Glutamatergic neuron (in vitro differentiated cells): ENCODE data around the gene PRPF38A. TPM values are rescaled to one million over a fixed set of nuclear protein-coding genes. Genes with fewer than 3 reads are reported as not detected.

Source experiments
- DNase-seq: peaks from one replicate; pipeline ENCODE4 v3.0.0; 2022
- H3K27ac Mint-ChIP-seq: one replicate; pipeline ENCODE4 v1.8.0; 2020; ENCODE audit warnings: mild to moderate bottlenecking, mixed read lengths, inconsistent platforms; ENCODE audit not compliant: unreplicated experiment
- H3K27me3 Mint-ChIP-seq: one replicate; pipeline ENCODE4 v1.8.0; 2020; ENCODE audit warnings: mild to moderate bottlenecking, moderate library complexity, mixed read lengths, inconsistent platforms; ENCODE audit not compliant: unreplicated experiment
- H3K36me3 Mint-ChIP-seq: one replicate; pipeline ENCODE4 v1.8.0; 2020; ENCODE audit warnings: mild to moderate bottlenecking, mixed read lengths, inconsistent platforms; ENCODE audit not compliant: unreplicated experiment
- H3K4me1 Mint-ChIP-seq: one replicate; pipeline ENCODE4 v1.8.0; 2020; ENCODE audit warnings: mild to moderate bottlenecking, low read depth, mixed read lengths, inconsistent platforms; ENCODE audit not compliant: unreplicated experiment
- H3K4me3 Mint-ChIP-seq: one replicate; pipeline ENCODE4 v1.8.0; 2020; ENCODE audit warnings: mild to moderate bottlenecking, mixed read lengths, inconsistent platforms; ENCODE audit not compliant: unreplicated experiment
- H3K9me3 Mint-ChIP-seq: one replicate; pipeline ENCODE4 v1.8.0; 2020; ENCODE audit warnings: mild to moderate bottlenecking, moderate library complexity, mixed read lengths, inconsistent platforms; ENCODE audit not compliant: unreplicated experiment
- long read RNA-seq: library from polyadenylated mRNA; unstranded; transcript quantifications from one replicate; pipeline ENCODE4 v2.0.0, GENCODE V29; 2020; ENCODE audit not compliant: unreplicated experiment
- total RNA-seq: library from RNA; stranded (reverse); fragmentation: NEBNext Ultra II Directional; extraction: Animal tissue kit (Norgen Biotek cat#: 25700); gene quantifications from one replicate; pipeline ENCODE4 v1.2.1, GENCODE V29; 2021; ENCODE audit not compliant: unreplicated experiment
- TF ChIP-seq, protein P1 (sequence below): fragments of 200-600 bp; sonication (generic); IDR thresholded peaks from one replicate; pipeline ENCODE4 v1.5.0; 2021; ENCODE audit not compliant: partially characterized antibody, unreplicated experiment

Gene PRPF38A, protein sequence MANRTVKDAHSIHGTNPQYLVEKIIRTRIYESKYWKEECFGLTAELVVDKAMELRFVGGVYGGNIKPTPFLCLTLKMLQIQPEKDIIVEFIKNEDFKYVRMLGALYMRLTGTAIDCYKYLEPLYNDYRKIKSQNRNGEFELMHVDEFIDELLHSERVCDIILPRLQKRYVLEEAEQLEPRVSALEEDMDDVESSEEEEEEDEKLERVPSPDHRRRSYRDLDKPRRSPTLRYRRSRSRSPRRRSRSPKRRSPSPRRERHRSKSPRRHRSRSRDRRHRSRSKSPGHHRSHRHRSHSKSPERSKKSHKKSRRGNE
- 41.6 TPM for total RNA-seq
- long read RNA-seq, full-length matches to known transcripts = 30 of 32 reads
- long read RNA-seq, partial matches to known transcripts = 1 of 32 reads
- long read RNA-seq, other reads (novel, unspliced or antisense) = 1 of 32 reads

DNA sequence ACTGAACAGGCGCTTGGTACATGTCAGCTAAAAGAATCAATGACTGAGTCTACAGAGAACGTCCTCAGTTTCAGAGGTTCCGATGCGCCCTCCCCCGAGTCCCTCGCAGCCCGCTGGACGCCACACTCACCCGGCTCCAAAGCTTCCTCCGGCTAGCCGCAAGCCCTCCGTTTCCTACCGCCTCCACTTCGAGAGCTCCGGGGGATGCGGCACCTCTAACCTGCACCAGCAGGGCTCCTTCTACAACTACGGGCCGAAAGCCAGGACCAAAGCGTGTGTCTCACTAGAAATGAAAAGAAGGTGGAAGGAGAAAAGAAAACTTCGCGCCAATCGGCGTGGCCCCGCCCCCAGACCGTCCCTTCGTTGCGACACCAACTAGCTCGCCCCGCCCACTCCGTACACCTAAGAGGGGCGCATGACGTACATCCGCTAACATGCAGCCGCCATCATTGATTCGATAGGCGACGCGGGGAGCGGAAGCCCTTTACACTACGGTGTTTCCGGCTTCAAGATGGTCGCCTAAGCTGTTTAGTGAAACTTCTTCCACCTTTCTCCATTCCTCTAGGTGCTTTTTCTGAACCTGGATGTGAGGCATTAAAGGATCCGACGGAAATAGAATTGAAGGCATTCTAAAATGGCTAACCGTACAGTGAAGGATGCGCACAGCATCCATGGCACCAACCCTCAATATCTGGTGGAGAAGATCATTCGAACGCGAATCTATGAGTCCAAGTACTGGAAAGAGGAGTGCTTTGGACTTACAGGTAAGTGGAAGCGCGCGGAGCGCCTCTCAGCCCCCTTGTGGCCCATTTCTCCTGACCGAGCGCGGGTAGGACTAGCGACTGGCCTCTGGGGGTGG is at the start of gene PRPF38A, which contains the start of gene ORC1:
TSS of gene PRPF38A (plus strand) at position 487 of the 859 bp plus-strand sequence. CDS start at position 635, 148 bp downstream.
TSS of gene ORC1 (minus strand) at position 308 of the 859 bp plus-strand sequence. CDS start 2,200 bp downstream, outside the sequence.
- Mint-ChIP-seq H3K36me3 (no peaks in the 10 kb centered on the region), H3K27me3 (peaks cover 2% of the 10 kb centered on the region), H3K4me3 (peak within 1 kb of the TSS; percentile 100), H3K9me3 (peaks cover 1% of the 10 kb centered on the region), H3K27ac (peak within 1 kb of the TSS; percentile 85), H3K4me1 (peaks cover 5% of the 10 kb centered on the region)
- DNase-seq = peak; percentile 98
- TF ChIP-seq, protein P1, sequence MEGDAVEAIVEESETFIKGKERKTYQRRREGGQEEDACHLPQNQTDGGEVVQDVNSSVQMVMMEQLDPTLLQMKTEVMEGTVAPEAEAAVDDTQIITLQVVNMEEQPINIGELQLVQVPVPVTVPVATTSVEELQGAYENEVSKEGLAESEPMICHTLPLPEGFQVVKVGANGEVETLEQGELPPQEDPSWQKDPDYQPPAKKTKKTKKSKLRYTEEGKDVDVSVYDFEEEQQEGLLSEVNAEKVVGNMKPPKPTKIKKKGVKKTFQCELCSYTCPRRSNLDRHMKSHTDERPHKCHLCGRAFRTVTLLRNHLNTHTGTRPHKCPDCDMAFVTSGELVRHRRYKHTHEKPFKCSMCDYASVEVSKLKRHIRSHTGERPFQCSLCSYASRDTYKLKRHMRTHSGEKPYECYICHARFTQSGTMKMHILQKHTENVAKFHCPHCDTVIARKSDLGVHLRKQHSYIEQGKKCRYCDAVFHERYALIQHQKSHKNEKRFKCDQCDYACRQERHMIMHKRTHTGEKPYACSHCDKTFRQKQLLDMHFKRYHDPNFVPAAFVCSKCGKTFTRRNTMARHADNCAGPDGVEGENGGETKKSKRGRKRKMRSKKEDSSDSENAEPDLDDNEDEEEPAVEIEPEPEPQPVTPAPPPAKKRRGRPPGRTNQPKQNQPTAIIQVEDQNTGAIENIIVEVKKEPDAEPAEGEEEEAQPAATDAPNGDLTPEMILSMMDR = peak; percentile 37

DNA sequence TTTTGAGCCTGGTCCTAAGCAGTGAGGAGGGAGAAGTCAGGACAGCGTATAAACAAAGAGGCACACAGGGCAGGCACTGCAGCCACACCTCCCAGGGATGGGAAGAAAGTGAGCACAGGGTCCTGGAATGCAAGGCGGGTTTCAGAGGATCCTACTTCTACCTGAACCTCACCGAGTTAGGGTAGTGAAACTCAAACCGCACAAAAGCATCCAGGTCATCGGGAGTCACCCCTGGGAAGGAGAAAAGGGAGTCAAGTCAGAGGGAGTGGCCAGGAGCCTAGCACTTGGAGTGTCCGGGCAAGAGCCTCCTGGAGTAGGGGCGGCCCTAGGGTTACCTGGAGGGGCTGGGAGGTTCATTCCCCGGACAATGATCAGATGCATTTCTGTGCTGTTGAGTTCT is 49.0 kb upstream of the PRPF38A start:
- no peak overlapping the region for H3K27ac Mint-ChIP-seq
- DNase-seq = no peak
- peaks cover 19% of the 10 kb centered on the region for H3K36me3 Mint-ChIP-seq
- no peaks in the 10 kb centered on the region for H3K4me1 Mint-ChIP-seq
- peaks cover 2% of the 10 kb centered on the region for H3K9me3 Mint-ChIP-seq
- no peak overlapping the region for H3K4me3 Mint-ChIP-seq
- TF ChIP-seq, protein P1 = no peak
- peaks cover 7% of the 10 kb centered on the region for H3K27me3 Mint-ChIP-seq

DNA sequence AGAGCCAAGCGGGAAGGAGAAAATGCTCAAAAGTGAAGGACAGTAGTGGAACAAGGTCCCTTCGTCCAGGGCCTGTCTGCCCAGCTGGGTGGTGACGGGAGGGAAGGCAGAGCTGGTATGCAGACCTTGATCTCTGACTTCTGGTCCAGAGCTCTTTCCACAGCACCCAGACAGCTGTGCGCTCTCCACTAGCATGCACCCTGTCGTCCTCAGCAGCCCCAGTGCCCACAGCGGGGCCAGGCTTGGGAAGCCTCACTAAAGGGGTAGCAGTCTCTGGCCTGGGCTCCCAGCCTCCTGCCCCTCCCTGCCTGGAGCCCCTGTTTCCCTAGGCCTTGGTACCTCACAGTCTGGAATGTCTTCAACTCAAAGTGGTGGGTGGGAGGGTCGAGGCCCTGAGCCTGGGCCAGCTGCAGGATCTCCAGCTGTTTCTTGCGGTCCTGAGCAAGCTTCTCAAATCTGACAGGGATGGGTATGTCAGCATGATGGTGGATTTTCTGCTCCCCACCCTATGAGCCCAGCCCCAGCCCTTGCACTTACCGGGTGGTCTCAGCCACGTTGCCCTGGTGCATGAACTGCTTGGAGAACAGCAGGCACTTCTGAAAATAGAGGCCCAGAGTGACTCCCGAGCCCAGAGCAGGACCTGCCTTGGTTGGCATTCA is 48.4 kb upstream of the PRPF38A start:
- Mint-ChIP-seq H3K9me3 (peaks cover 2% of the 10 kb centered on the region), H3K27me3 (peaks cover 7% of the 10 kb centered on the region), H3K36me3 (peaks cover 19% of the 10 kb centered on the region), H3K4me3 (no peak overlapping the region), H3K27ac (no peak overlapping the region), H3K4me1 (no peaks in the 10 kb centered on the region)
- TF ChIP-seq, protein P1 = no peak
- DNase-seq = no peak

DNA sequence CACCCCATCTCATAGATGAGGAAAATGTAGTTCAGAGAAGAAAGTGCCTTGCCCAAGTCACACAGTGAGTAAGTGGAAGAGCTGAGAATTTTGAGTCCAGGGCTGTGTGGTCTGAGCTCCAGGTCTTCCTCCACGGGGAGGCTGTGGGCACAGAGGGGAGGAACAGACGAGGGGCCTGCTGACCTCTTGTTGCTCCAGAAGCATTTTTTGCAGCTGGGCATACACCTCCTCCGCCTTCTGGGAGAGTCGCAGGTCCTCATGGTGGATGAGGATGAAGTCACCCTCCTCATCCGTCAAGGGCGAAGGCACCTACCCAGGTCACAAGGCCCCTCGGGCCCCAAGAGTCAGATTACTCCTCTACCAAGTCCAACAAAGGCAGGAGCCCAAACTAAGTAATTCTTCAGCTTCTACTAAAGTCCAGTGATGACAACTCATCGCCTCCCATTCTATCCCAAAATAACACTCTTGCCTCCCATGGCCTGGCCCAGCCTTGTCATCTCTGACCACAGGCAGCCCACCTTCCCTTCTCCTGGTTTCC is 47.5 kb upstream of the PRPF38A start:
- H3K4me1 Mint-ChIP-seq = no peaks in the 10 kb centered on the region
- H3K36me3 Mint-ChIP-seq = peaks cover 25% of the 10 kb centered on the region

More for the DNA sequence above, 47.5 kb upstream of the PRPF38A start:
- H3K27me3 Mint-ChIP-seq = peaks cover 11% of the 10 kb centered on the region
- H3K27ac Mint-ChIP-seq = no peak overlapping the region
- DNase-seq = no peak
- peaks cover 4% of the 10 kb centered on the region for H3K9me3 Mint-ChIP-seq
- TF ChIP-seq, protein P1 = no peak
- H3K4me3 Mint-ChIP-seq = no peak overlapping the region
